GM11168 (cell line): ENCODE results near the gene FASTK.
"Not testable (repeated sequence)": the region's sequence is repeated elsewhere in the genome, so short reads cannot be mapped to it uniquely, and the experiment has no call there.

Experiments used
- in situ Hi-C: fragments of 300-500 bp; cut with MboI; formaldehyde crosslinking; loops from one replicate; pipeline ENCODE4 v1.12.0; 2022; ENCODE audit warnings: low sequenced_read_pairs; ENCODE audit not compliant: unreplicated experiment

The FASTK gene

GRCh38 chr7:151032936-151033863 lies 47.4 kb downstream of the FASTK start:
- in situ Hi-C loops: no loop called here

DNA sequence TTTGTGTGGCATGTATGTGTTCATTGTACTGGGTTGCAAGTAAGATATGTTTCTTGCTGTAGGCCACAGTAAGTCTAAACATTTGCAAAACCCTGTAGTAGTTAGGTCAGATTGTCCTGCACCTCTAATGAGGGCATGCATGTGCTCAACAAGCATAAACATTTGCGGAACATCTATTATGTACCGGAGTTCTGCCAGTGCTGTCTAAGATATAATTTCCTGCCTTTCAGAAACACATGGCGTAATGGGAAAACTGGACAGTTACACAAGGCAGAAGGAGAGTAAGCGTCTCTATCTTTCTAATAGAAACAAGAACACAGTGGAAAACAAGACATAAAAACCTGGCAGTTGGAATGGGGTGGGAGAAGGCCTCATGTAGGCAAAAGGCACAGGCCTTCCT lies 49.6 kb downstream of the FASTK start:
- in situ Hi-C loops: no loop called here

- in situ Hi-C loops: no loop called here
Observed at GRCh38 chr7:151028948-151029501, 51.6 kb downstream of the FASTK start.

DNA sequence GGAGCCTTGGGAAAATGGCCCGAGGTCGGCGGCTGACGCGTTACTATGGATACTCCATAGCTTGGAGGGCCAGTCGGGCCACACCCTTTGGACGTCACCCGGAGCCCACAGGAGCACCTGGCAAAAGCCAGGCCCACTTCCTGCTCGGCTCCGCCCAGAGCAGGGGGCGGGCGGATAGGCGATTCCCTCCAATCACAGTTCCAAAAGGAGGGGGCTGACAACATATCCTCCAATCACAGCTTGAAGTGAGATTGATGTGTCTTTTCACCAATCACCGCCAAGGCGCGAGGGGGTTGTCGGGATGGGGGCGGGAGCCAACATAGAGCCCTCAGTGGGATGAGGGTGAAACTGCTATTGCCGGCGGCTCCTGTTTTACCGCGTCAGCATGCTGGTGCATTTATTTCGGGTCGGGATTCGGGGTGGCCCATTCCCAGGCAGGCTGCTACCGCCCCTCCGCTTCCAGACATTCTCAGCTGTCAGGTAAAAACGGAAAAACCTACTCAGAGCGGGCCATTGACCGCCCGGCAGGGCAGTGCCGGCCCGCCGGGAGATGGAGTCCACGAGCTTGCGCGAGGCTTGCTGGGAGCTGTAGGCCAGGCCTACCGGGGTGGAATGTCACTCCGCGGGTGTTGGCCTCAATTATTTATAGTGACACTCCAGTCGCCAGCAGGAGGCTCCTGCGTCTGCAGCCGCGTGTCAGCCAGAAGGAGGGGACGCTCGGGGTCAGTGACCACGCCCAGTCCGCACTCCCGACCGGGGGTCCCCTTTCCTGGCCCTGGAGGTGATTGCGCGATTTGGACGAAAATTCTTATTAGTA lies 52.3 kb downstream of the FASTK start, which contains the start of gene ABCB8:
Gene ABCB8 (plus strand): TSS at position 320 of the 817 bp plus-strand sequence. CDS start 66 bp downstream, at position 386.
- in situ Hi-C loops: no loop called here

DNA sequence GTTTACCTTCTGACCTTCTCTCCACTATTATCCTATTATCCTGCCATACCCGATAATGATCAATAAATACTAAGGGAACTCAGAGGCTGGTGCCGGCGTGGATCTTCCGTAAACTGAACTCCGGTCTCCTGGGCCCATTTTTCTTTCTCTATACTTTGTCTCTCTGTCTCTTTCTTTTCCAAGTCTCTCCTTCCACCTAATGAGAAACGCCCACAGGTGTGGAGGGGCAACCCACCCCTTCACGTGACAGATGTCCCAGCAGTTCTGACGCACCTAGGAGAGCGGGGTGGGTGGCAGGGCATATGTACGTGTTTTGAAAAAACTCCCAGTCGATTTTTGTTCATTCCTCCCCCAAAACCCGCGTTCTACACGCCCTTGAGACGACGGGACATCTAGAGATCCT lies 52.9 kb downstream of the FASTK start:
- in situ Hi-C loops: not testable (repeated sequence)

- in situ Hi-C loops: not testable (repeated sequence)
Observed at GRCh38 chr7:151026771-151027727, 53.6 kb downstream of the FASTK start.
